K562 (cell line): ENCODE measurements around the gene PCCA. TPM values are rescaled to one million over a fixed set of nuclear protein-coding genes. Genes with fewer than 3 reads are reported as not detected.

Experiments used
- ATAC-seq: fragments of 200-7000 bp; cut with Tn5 transposase; 3 replicates; pipeline ENCODE4 v1.9.1; 2020; ENCODE audit warnings: moderate library complexity
- BruUV-seq: library from RNA; stranded (reverse); fragments of 400-500 nt; replicated peaks from 2 replicates; lab custom pipeline; 2021; lab: Mats Ljungman, UMichigan
- CTCF ChIA-PET: fragments of 300-600 bp; formaldehyde crosslinking; extraction: SDS; loops from one replicate; lab custom pipeline; 2021; ENCODE audit warnings: low intra/inter-chr PET ratio; lab: Yijun Ruan, JAX
- POLR2A ChIA-PET: fragments of 300-600, 350-650 bp; sonication (Branson Sonifier 250); formaldehyde crosslinking; extraction: SDS; loops from one replicate; lab custom pipeline; 2021; ENCODE audit warnings: antibody characterized with exemption, inconsistent platforms; lab: Yijun Ruan, JAX
- DNase-seq, 4 experiments: peaks; one replicate each; pipeline versions ENCODE4 v3.0.0 to v3.0.0-alpha.2; 2011 to 2018; ENCODE audit warnings: low spot score in 3 of 4, mixed read lengths in 3 of 4; ENCODE audit errors: extremely low read depth in 1 of 4
- FAIRE-seq: peaks from 2 replicates; lab custom pipeline; 2011; peaks lifted over from hg19 to GRCh38; lab: Jason Lieb, UNC
- H2AFZ ChIP-seq: 2 replicates; pipeline ENCODE4 v1.6.0; 2011; ENCODE audit warnings: low read depth, low read length, control low read depth, inconsistent platforms
- H3K27ac ChIP-seq: fragments of 200-600 bp; 3 replicates; pipeline ENCODE4 v1.8.0; 2011; ENCODE audit warnings: low read depth, mild to moderate bottlenecking, control low read depth, inconsistent platforms, low read length, moderate library complexity, mixed read lengths; ENCODE audit errors: extremely low read depth
- H3K27me3 ChIP-seq, 2 experiments: fragments of 300-600 bp in 1 of 2; 2 replicates in 1 of 2; 3 replicates in 1 of 2; pipeline versions ENCODE4 v1.6.0 to v1.8.0; 2011; ENCODE audit warnings: inconsistent platforms in 2 of 2, low read length in 2 of 2, mild to moderate bottlenecking in 1 of 2, mixed read lengths in 1 of 2, moderate library complexity in 1 of 2; ENCODE audit not compliant: control insufficient read depth in 2 of 2, insufficient read depth in 2 of 2
- H3K36me3 ChIP-seq: fragments of 300-600 bp; 3 replicates; pipeline ENCODE4 v1.8.0; 2011; ENCODE audit warnings: mild to moderate bottlenecking, low read length, inconsistent platforms; ENCODE audit not compliant: control insufficient read depth, insufficient read depth
- H3K4me1 ChIP-seq, 2 experiments: fragments of 200-600 bp in 1 of 2; replicated peaks in 1 of 2; 2 replicates in 1 of 2; 3 replicates in 1 of 2; pipeline versions ENCODE4 v1.5.1 to v1.8.0; 2011; ENCODE audit warnings: inconsistent platforms in 2 of 2, low read length in 2 of 2, mild to moderate bottlenecking in 1 of 2, mixed read lengths in 1 of 2, moderate library complexity in 1 of 2; ENCODE audit not compliant: control insufficient read depth in 2 of 2, insufficient read depth in 2 of 2
- H3K4me2 ChIP-seq: 2 replicates; pipeline ENCODE4 v1.6.1; 2011; ENCODE audit warnings: low read length, control low read depth, inconsistent platforms, mixed read lengths; ENCODE audit not compliant: insufficient read depth
- H3K4me3 ChIP-seq: fragments of 200-600 bp; sonication (generic), shearing (Covaris generic); 2 replicates; pipeline ENCODE4 v1.5.1; 2016; ENCODE audit warnings: control low read depth, inconsistent platforms
- H3K79me2 ChIP-seq: fragments of 200-600 bp; 3 replicates; pipeline ENCODE4 v1.8.0; 2011; ENCODE audit warnings: low read length, inconsistent platforms; ENCODE audit not compliant: control insufficient read depth, insufficient read depth
- H3K9ac ChIP-seq, 2 experiments: 2 replicates each; pipeline versions ENCODE4 v1.6.0 to v1.6.1; 2011; ENCODE audit warnings: low read depth in 2 of 2, low read length in 2 of 2, control low read depth in 1 of 2, inconsistent platforms in 1 of 2, mild to moderate bottlenecking in 1 of 2, mixed read lengths in 1 of 2; ENCODE audit not compliant: insufficient read depth in 1 of 2
- H3K9me1 ChIP-seq: one replicate; pipeline ENCODE4 v1.6.0; 2011; ENCODE audit warnings: inconsistent platforms, mild to moderate bottlenecking, low read length, moderate library complexity; ENCODE audit not compliant: control insufficient read depth, insufficient read depth
- H3K9me3 ChIP-seq: replicated peaks from 2 replicates; pipeline ENCODE4 v1.5.1; 2011; ENCODE audit warnings: low read depth, low read length, inconsistent platforms; ENCODE audit not compliant: control insufficient read depth, insufficient read depth
- H4K20me1 ChIP-seq: replicated peaks from 2 replicates; pipeline ENCODE4 v1.6.1; 2011; ENCODE audit warnings: low read length, inconsistent platforms, mixed read lengths; ENCODE audit not compliant: control insufficient read depth, insufficient read depth
- CBX5 ChIP-seq: IDR thresholded peaks from 2 replicates; pipeline ENCODE4 v1.6.1; 2014; ENCODE audit warnings: low read depth, borderline replicate concordance
- HCFC1 ChIP-seq: IDR thresholded peaks from 2 replicates; pipeline ENCODE4 v1.6.1; 2012; ENCODE audit warnings: low read depth, low read length, improper control_type of control experiment
- KLF16 ChIP-seq: IDR thresholded peaks from 2 replicates; pipeline ENCODE4 v1.6.1; 2016; ENCODE audit warnings: antibody characterized with exemption
- MED1 ChIP-seq: sonication (generic); formaldehyde crosslinking; IDR thresholded peaks from 2 replicates; pipeline ENCODE4 v1.8.1; 2023; ENCODE audit warnings: missing genetic modification reagents, borderline replicate concordance
- NR1H2 ChIP-seq: sonication (generic); formaldehyde crosslinking; IDR thresholded peaks from 2 replicates; pipeline ENCODE4 v1.4.0; 2020; ENCODE audit warnings: mild to moderate bottlenecking, missing genetic modification reagents
- OTX1 ChIP-seq: fragments of 450-650 bp; formaldehyde crosslinking; IDR thresholded peaks from 2 replicates; pipeline ENCODE4 v1.4.0; 2022; ENCODE audit warnings: mild to moderate bottlenecking
- TCF7 ChIP-seq: sonication (generic); IDR thresholded peaks from 2 replicates; pipeline ENCODE4 v1.6.1; 2016; ENCODE audit warnings: antibody characterized with exemption, borderline replicate concordance
- TCF7L2 ChIP-seq: fragments of 150-350 bp; IDR thresholded peaks from 2 replicates; pipeline ENCODE4 v1.6.1; 2016; ENCODE audit warnings: low read depth, mild to moderate bottlenecking, low read length, moderate library complexity
- ZNF124 ChIP-seq: sonication (generic); formaldehyde crosslinking; IDR thresholded peaks from 2 replicates; pipeline ENCODE4 v1.8.1; 2022; ENCODE audit warnings: missing genetic modification reagents
- WGBS: fragments of 100-300 bp; shearing (Covaris generic); methylation state at CpG from one replicate; pipeline ENCODE4 v1.1.6; 2016; ENCODE audit warnings: low coverage, mixed read lengths; ENCODE audit not compliant: insufficient coverage; ENCODE audit errors: missing lambda C conversion rate; 5-methylcytosine and 5-hydroxymethylcytosine counted together
- in situ Hi-C: fragments of 300-500 bp; cut with MboI; formaldehyde crosslinking; loops from 4 replicates; pipeline ENCODE4 v1.15.0; 2018; ENCODE audit warnings: inconsistent platforms, mixed read lengths
- intact Hi-C: fragments of 100-400 bp; cut with micrococcal nuclease; formaldehyde crosslinking; loops from 2 replicates; pipeline ENCODE4 v1.14.2; 2022
- polyA plus RNA-seq, 8 experiments: library from polyadenylated mRNA; depleted of rRNA in 4 of 8; stranded (reverse) in 5 of 8; unstranded in 3 of 8; fragments of >200 nt; fragmentation: Nextera tagmentation in 2 of 8; fragmentation: Illumina TruSeq in 1 of 8; extraction: Ambion mirVana in 2 of 8; extraction: Trizol in 1 of 8; gene quantifications; 2 replicates each; pipeline versions ENCODE4 v1.2.1 to v1.2.3, GENCODE V29; 2011 to 2014; ENCODE audit warnings: inconsistent platforms in 1 of 8, missing spikeins in 1 of 8
- total RNA-seq, 7 experiments: library from RNA; depleted of rRNA in 6 of 7; stranded (reverse); fragments of >200 nt in 6 of 7; fragmentation: Illumina TruSeq in 2 of 7; extraction: Trizol in 2 of 7; gene quantifications; 2 replicates each; pipeline versions ENCODE4 v1.2.1 to v1.2.3, GENCODE V29; 2011 to 2021; ENCODE audit warnings: low replicate concordance in 1 of 7
- TF ChIP-seq, protein P1 (sequence below), 3 experiments: fragments of 200-800 bp in 1 of 3; sonication (Bioruptor generic) in 1 of 3; sonication (generic) in 1 of 3; formaldehyde crosslinking in 1 of 3; IDR thresholded peaks; 2 replicates each; pipeline versions ENCODE4 v1.6.1 to v1.8.0; 2016 to 2022; ENCODE audit warnings: mild to moderate bottlenecking in 2 of 3, missing compliant biosample characterization in 2 of 3, missing genetic modification characterization in 2 of 3, missing genetic modification reagents in 1 of 3
- TF ChIP-seq, protein P2 (sequence below): sonication (generic); formaldehyde crosslinking; IDR thresholded peaks from 2 replicates; pipeline ENCODE4 v1.8.1; 2023; ENCODE audit warnings: mild to moderate bottlenecking, missing genetic modification reagents, moderate library complexity
- TF ChIP-seq, protein P3 (sequence below), 3 experiments: fragments of 200-800 bp in 1 of 3; fragments of 250-450 bp in 1 of 3; fragments of 450-650 bp in 1 of 3; sonication (Bioruptor Pico) in 1 of 3; sonication (Bioruptor generic) in 1 of 3; formaldehyde crosslinking in 1 of 3; IDR thresholded peaks; 2 replicates each; pipeline versions ENCODE4 v1.6.1 to v1.8.0; 2016 to 2022; ENCODE audit warnings: mild to moderate bottlenecking in 2 of 3, missing genetic modification characterization in 2 of 3, missing compliant biosample characterization in 1 of 3, moderate library complexity in 1 of 3

PCCA gene
- total and polyA plus RNA-seq, 9 of the 15 experiments (the other 6 are each of a cell fraction or from before 2014, with no cell fraction given) = 5.2 to 14.1 (median 9.7) TPM

DNA sequence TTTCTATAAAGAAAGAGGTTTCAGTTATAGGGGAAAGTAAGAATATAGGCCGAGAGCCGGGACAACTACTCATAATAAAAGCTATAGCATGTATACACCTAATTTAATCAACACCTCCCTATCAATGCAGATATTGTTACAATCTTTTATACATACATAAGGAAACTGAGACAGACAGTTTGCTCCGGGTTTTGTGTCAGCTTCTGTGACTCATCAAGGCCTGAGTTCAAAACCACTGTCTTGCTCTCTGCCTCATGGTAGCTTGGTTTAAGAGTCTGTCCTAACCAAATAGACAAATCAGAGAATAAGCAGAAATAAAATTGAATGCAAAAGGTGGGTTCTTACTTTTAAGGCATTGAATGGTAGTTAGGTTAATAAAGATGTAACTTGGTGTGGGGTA is 276.8 kb downstream of the PCCA start:
- CTCF ChIA-PET = no interaction called here
- H3K9me3 ChIP-seq = no peaks in the 10 kb centered on the region
- DNase-seq = no peak
- TF ChIP-seq ZNF124 (CRISPR knock-in tag) = no peak
- TF ChIP-seq TCF7L2 = no peak
- no peak for TF ChIP-seq KLF16
- TF ChIP-seq TCF7 = no peak
- no peak for TF ChIP-seq MED1 (CRISPR knock-in tag)
- no peak for TF ChIP-seq CBX5
- TF ChIP-seq, protein P1, sequence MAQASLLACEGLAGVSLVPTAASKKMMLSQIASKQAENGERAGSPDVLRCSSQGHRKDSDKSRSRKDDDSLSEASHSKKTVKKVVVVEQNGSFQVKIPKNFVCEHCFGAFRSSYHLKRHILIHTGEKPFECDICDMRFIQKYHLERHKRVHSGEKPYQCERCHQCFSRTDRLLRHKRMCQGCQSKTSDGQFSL (CRISPR knock-in tag; IDR thresholded peaks at IDR 0.05) = no peak
- TF ChIP-seq, protein P1 (tag; IDR thresholded peaks at IDR 0.05) = no peak
- TF ChIP-seq NR1H2 = no peak
- TF ChIP-seq, protein P2, sequence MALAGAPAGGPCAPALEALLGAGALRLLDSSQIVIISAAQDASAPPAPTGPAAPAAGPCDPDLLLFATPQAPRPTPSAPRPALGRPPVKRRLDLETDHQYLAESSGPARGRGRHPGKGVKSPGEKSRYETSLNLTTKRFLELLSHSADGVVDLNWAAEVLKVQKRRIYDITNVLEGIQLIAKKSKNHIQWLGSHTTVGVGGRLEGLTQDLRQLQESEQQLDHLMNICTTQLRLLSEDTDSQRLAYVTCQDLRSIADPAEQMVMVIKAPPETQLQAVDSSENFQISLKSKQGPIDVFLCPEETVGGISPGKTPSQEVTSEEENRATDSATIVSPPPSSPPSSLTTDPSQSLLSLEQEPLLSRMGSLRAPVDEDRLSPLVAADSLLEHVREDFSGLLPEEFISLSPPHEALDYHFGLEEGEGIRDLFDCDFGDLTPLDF = no peak
- no peak for TF ChIP-seq HCFC1
- TF ChIP-seq, protein P3, sequence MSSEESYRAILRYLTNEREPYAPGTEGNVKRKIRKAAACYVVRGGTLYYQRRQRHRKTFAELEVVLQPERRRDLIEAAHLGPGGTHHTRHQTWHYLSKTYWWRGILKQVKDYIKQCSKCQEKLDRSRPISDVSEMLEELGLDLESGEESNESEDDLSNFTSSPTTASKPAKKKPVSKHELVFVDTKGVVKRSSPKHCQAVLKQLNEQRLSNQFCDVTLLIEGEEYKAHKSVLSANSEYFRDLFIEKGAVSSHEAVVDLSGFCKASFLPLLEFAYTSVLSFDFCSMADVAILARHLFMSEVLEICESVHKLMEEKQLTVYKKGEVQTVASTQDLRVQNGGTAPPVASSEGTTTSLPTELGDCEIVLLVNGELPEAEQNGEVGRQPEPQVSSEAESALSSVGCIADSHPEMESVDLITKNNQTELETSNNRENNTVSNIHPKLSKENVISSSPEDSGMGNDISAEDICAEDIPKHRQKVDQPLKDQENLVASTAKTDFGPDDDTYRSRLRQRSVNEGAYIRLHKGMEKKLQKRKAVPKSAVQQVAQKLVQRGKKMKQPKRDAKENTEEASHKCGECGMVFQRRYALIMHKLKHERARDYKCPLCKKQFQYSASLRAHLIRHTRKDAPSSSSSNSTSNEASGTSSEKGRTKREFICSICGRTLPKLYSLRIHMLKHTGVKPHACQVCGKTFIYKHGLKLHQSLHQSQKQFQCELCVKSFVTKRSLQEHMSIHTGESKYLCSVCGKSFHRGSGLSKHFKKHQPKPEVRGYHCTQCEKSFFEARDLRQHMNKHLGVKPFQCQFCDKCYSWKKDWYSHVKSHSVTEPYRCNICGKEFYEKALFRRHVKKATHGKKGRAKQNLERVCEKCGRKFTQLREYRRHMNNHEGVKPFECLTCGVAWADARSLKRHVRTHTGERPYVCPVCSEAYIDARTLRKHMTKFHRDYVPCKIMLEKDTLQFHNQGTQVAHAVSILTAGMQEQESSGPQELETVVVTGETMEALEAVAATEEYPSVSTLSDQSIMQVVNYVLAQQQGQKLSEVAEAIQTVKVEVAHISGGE (CRISPR knock-in tag; IDR thresholded peaks at IDR 0.05) = no peak
- TF ChIP-seq OTX1 (CRISPR knock-in tag) = no peak
- no peaks in the 10 kb centered on the region for H3K36me3 ChIP-seq
- BruUV-seq = no TSS peak
- H3K79me2 ChIP-seq = no peaks in the 10 kb centered on the region
- H3K4me2 ChIP-seq = no peak overlapping the region
- no peaks in the 10 kb centered on the region for H3K4me1 ChIP-seq
- H3K9me1 ChIP-seq = no peaks in the 10 kb centered on the region
- intact Hi-C loops = no loop called here
- WGBS = 48% methylated on average over 3 of the region's 3 CpGs
- in situ Hi-C loops = no loop called here
- no peak overlapping the region for H2AFZ ChIP-seq
- H3K27ac ChIP-seq = no peak overlapping the region
- no peaks in the 10 kb centered on the region for H3K27me3 ChIP-seq
- no peak for FAIRE-seq
- no peak for ATAC-seq
- no peak overlapping the region for H3K9ac ChIP-seq
- H3K4me3 ChIP-seq = no peak overlapping the region
- POLR2A ChIA-PET = no interaction called here
- H4K20me1 ChIP-seq = no peaks in the 10 kb centered on the region
